ENCODE data around the gene CCL17. TPM values are rescaled to one million over a fixed set of nuclear protein-coding genes. Genes with fewer than 3 reads are reported as not detected.
A peak's percentile ranks its signal among the peaks of the same experiment; 100 is the strongest.
"Not testable (repeated sequence)": the region's sequence is repeated elsewhere in the genome, so short reads cannot be mapped to it uniquely, and the experiment has no call there.

The CCL17 gene
- total and polyA plus RNA-seq, 2 of the 4 experiments (the other 2 are of a cell fraction), result not detected

DNA sequence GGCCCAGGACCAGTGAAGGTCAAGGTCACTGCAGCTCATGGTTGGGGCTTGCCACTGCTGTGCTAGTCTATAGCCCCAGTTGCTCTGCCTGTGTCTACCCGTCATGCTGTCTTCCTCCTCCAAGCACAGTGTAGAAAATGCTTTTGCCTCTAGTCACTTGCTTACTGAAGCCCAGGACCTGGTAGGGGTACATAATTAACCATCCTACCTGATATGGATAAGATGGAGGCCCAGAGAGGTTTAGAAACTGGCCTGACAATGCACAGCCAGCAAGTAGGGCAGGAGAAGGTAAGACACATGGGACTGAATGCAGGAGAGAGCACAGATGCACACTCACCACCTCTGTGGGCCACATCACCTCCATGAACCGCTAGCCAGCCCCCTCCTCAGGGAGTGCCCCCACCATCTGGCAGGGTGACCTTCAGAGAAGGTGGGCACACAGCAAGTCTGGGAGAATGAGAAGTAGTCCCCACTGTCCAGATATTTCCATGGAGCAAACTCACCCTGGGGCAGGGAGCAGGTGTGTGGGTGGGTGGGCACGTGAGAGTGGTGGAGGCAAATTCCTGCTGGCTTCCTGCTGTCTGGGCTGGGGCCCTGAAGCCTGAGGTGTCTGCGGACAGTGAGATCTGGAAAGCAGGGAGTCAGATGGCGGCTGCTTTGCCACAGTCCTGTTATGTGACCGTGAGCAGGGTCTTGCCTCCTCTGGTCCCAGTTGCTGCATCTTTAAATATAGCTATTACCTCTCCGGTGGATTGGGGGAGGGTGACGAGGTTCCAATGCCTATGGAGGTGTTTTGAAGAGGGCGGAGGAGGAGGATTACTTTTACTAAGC is 31.2 kb upstream of the CCL17 start (continued):
- no peak for TF ChIP-seq CHD1 (IDR thresholded peaks at IDR 0.05; ENCODE audit: low read depth, low read length)

GRCh38 chr16:57374067-57374534 is 30.5 kb upstream of the CCL17 start:
- no peak overlapping the region for H4K91ac ChIP-seq (ENCODE audit: insufficient read depth, low read depth, low read length)
- no peak overlapping the region for H3K4ac ChIP-seq (ENCODE audit: low read depth, low read length)
- no peak overlapping the region for H3K18ac ChIP-seq (ENCODE audit: low read depth, low read length)
- no peak overlapping the region for H3K56ac ChIP-seq (ENCODE audit: extremely low read depth, insufficient read depth, low read length)
- no peak overlapping the region for H2AK5ac ChIP-seq (ENCODE audit: low read depth, low read length)
- in situ Hi-C loops (cut with MboI; ENCODE audit: low sequenced_read_pairs) (no loop called here), dilution Hi-C loops (cut with HindIII; ENCODE audit: low sequenced_read_pairs, unreplicated experiment) (no loop called here), intact Hi-C loops (cut with micrococcal nuclease) (loop anchor here (5.0 kb wide), 1 partner anchor 47 kb away; no protein-coding TSS in a partner anchor)
- peaks cover 9% of the 10 kb centered on the region; the same call in 1 of the 2 replicates for H3K4me1 ChIP-seq (ENCODE audit: control insufficient read depth, insufficient read depth, low read length)
- H3K27ac ChIP-seq (ENCODE audit: insufficient read depth, low read length), result no peak overlapping the region
- no peaks in the 10 kb centered on the region for H3K9me3 ChIP-seq (ENCODE audit: control insufficient read depth, insufficient read depth, low read length)
- H3K9ac ChIP-seq (ENCODE audit: low read depth, low read length), result no peak overlapping the region
- H4K5ac ChIP-seq (ENCODE audit: low read depth, low read length), result no peak overlapping the region
- no peak overlapping the region for H3K4me2 ChIP-seq (ENCODE audit: low read depth, low read length)
- no peak overlapping the region for H2BK120ac ChIP-seq (ENCODE audit: low read depth, low read length)
- H3K14ac ChIP-seq (replicated peaks; ENCODE audit: low read depth, low read length), result no peak overlapping the region
- H4K8ac ChIP-seq (ENCODE audit: low read depth in 2 of 2, low read length in 2 of 2), result no peak overlapping the region
- peak; percentile 62 for DNase-seq
- H3K23ac ChIP-seq (ENCODE audit: low read depth, low read length), result no peak overlapping the region
- ChIA-PET CTCF (no interaction called here), POLR2A (ENCODE audit: unreplicated experiment) (no interaction called here)
- no peak for ATAC-seq (ENCODE audit: low read depth)
- no peak for TF ChIP-seq CHD1 (IDR thresholded peaks at IDR 0.05; ENCODE audit: low read depth, low read length)
- peak; percentile 46; the same call in 1 of the 2 replicates for TF ChIP-seq MAZ (IDR thresholded peaks at IDR 0.05; ENCODE audit: borderline replicate concordance, low read depth, low read length)
- H2AK9ac ChIP-seq (replicated peaks; ENCODE audit: low read depth, low read length, poor library complexity), result no peak overlapping the region
- H3K79me1 ChIP-seq (ENCODE audit: low read depth in 1 of 2, low read length in 2 of 2), result no peaks in the 10 kb centered on the region
- no CpG with 5 or more reads among the region's 9 CpGs for WGBS, 2 experiments (ENCODE audit: extremely low coverage in 2 of 2, insufficient read length in 1 of 2)
- no peak overlapping the region for H2BK15ac ChIP-seq (ENCODE audit: low read depth, low read length)
- H3K36me3 ChIP-seq (ENCODE audit: control insufficient read depth, insufficient read depth, low read length), result no peaks in the 10 kb centered on the region
- H3K4me3 ChIP-seq (ENCODE audit: insufficient read depth, low read depth, low read length), result no peak overlapping the region
- peak overlapping the region; percentile 17 for H2AFZ ChIP-seq (replicated peaks; ENCODE audit: low read length, poor library complexity)
- no peaks in the 10 kb centered on the region for H3K9me1 ChIP-seq (ENCODE audit: insufficient read depth, low read length)
- H2BK20ac ChIP-seq (ENCODE audit: low read depth, low read length), result no peak overlapping the region
- no TSS peak for BruUV-seq (replicated peaks)
- H3K27me3 ChIP-seq (ENCODE audit: control insufficient read depth, insufficient read depth, low read length), result peaks cover 46% of the 10 kb centered on the region
- H4K20me1 ChIP-seq (ENCODE audit: insufficient read depth, low read length), result no peaks in the 10 kb centered on the region
- no peak overlapping the region for H2BK5ac ChIP-seq (ENCODE audit: low read depth, low read length, poor library complexity, severe bottlenecking)

GRCh38 chr16:57374925-57375465 is 29.6 kb upstream of the CCL17 start:
- H3K27me3 ChIP-seq (ENCODE audit: control insufficient read depth, insufficient read depth, low read length), result peaks cover 38% of the 10 kb centered on the region
- dilution Hi-C loops (cut with HindIII; ENCODE audit: low sequenced_read_pairs, unreplicated experiment); H4K20me1 ChIP-seq (ENCODE audit: insufficient read depth, low read length); H3K4me1 ChIP-seq (ENCODE audit: control insufficient read depth, insufficient read depth, low read length); H2BK15ac ChIP-seq (ENCODE audit: low read depth, low read length); H4K5ac ChIP-seq (ENCODE audit: low read depth, low read length); in situ Hi-C loops (cut with MboI; ENCODE audit: low sequenced_read_pairs); POLR2A ChIA-PET (ENCODE audit: unreplicated experiment); H4K91ac ChIP-seq (ENCODE audit: insufficient read depth, low read depth, low read length); DNase-seq; H4K8ac ChIP-seq (ENCODE audit: low read depth in 2 of 2, low read length in 2 of 2); H3K9me3 ChIP-seq (ENCODE audit: control insufficient read depth, insufficient read depth, low read length); H3K4me3 ChIP-seq (ENCODE audit: insufficient read depth, low read depth, low read length); BruUV-seq (replicated peaks); ATAC-seq (ENCODE audit: low read depth); H3K79me1 ChIP-seq (ENCODE audit: low read depth in 1 of 2, low read length in 2 of 2); H3K9ac ChIP-seq (ENCODE audit: low read depth, low read length); CTCF ChIA-PET; H3K23ac ChIP-seq (ENCODE audit: low read depth, low read length); H3K4me2 ChIP-seq (ENCODE audit: low read depth, low read length); H2AFZ ChIP-seq (replicated peaks; ENCODE audit: low read length, poor library complexity); H2AK9ac ChIP-seq (replicated peaks; ENCODE audit: low read depth, low read length, poor library complexity); H3K4ac ChIP-seq (ENCODE audit: low read depth, low read length); H3K14ac ChIP-seq (replicated peaks; ENCODE audit: low read depth, low read length); H2BK5ac ChIP-seq (ENCODE audit: low read depth, low read length, poor library complexity, severe bottlenecking); H2BK120ac ChIP-seq (ENCODE audit: low read depth, low read length); H3K9me1 ChIP-seq (ENCODE audit: insufficient read depth, low read length); H3K27ac ChIP-seq (ENCODE audit: insufficient read depth, low read length); H3K18ac ChIP-seq (ENCODE audit: low read depth, low read length); H3K36me3 ChIP-seq (ENCODE audit: control insufficient read depth, insufficient read depth, low read length); H2AK5ac ChIP-seq (ENCODE audit: low read depth, low read length); H3K56ac ChIP-seq (ENCODE audit: extremely low read depth, insufficient read depth, low read length); H2BK20ac ChIP-seq (ENCODE audit: low read depth, low read length): not testable (repeated sequence)
- no CpG with 5 or more reads among the region's 8 CpGs for WGBS, 2 experiments (ENCODE audit: extremely low coverage in 2 of 2, insufficient read length in 1 of 2)
- intact Hi-C loops (cut with micrococcal nuclease), result loop anchor here (5.0 kb wide), 1 partner anchor 48 kb away; no protein-coding TSS in a partner anchor

Data from IMR-90 (cell line).